K562 (cell line): ENCODE results near the gene LCNL1.

ENCODE experiments used
- CTCF ChIP-seq, 3 experiments: IDR thresholded peaks in 2 of 3; conservative IDR thresholded peaks in 1 of 3; 2 replicates each; pipeline ENCODE4 v1.5.1; 2011 to 2012; ENCODE audit warnings: low read length in 3 of 3, mild to moderate bottlenecking in 3 of 3, control low read depth in 2 of 3, improper control_type of control experiment in 1 of 3, inconsistent platforms in 1 of 3, low read depth in 1 of 3, mixed read lengths in 1 of 3, moderate library complexity in 1 of 3; ENCODE audit not compliant: insufficient read depth in 2 of 3
- MTA2 ChIP-seq: fragments of 450-650 bp; IDR thresholded peaks from 2 replicates; pipeline ENCODE4 v1.6.1; 2016; ENCODE audit warnings: low read depth

DNA sequence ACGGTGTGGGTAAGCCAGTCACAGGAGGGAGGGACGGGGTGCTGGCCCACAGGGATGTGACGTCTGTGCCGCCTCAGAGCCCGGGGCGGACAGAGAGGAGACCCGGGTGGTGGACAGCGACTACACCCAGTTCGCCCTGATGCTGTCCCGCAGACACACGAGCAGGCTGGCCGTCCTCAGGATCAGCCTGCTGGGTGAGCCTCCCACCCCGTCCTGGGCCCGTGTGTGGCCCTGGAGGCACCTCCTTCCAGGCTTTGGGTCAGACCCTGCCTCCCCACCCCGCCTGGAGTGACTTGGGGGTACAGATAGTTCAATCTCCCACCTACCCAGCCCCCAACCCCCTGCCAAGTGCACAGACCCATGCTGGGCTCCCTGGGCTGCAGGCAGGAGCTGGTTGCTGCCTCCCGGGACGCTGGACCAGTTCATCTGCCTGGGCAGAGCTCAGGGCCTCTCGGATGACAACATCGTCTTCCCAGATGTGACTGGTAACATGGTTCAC is 29.0 kb upstream of the LCNL1 start:
- TF ChIP-seq MTA2: no peak
- no peak for TF ChIP-seq CTCF (IDR thresholded peaks at IDR 0.05 in 2 of 3, conservative IDR thresholded peaks at IDR 0.05 in 1 of 3; ENCODE audit: insufficient read depth in 2 of 3, low read depth in 1 of 3, low read length in 3 of 3)
